Left lobe of liver (tissue), 2 donors: ENCODE results near the gene STK38. TPM values are rescaled to one million over a fixed set of nuclear protein-coding genes. Genes with fewer than 3 reads are reported as not detected.
"Not testable (repeated sequence)": the region's sequence is repeated elsewhere in the genome, so short reads cannot be mapped to it uniquely, and the experiment has no call there.

Source experiments
- ATAC-seq: fragments of 200-7000 bp; cut with Tn5 transposase; one replicate; pipeline ENCODE4 v1.9.1; 2020; ENCODE audit warnings: mild to moderate bottlenecking, moderate library complexity
- DNase-seq: peaks from one replicate; pipeline ENCODE4 v3.0.0-alpha.2; 2020; ENCODE audit warnings: low spot score
- total RNA-seq: library from RNA; stranded (reverse); gene quantifications from one replicate; pipeline ENCODE4 v1.2.1, GENCODE V29; 2021
- donor health status: DM: no; HTN: no; CAD: no; lungs with moderate emphysema.
- donor health status: DM: no; HTN: yes; CAD: no.

STK38 gene
- 13.5 TPM for total RNA-seq

DNA sequence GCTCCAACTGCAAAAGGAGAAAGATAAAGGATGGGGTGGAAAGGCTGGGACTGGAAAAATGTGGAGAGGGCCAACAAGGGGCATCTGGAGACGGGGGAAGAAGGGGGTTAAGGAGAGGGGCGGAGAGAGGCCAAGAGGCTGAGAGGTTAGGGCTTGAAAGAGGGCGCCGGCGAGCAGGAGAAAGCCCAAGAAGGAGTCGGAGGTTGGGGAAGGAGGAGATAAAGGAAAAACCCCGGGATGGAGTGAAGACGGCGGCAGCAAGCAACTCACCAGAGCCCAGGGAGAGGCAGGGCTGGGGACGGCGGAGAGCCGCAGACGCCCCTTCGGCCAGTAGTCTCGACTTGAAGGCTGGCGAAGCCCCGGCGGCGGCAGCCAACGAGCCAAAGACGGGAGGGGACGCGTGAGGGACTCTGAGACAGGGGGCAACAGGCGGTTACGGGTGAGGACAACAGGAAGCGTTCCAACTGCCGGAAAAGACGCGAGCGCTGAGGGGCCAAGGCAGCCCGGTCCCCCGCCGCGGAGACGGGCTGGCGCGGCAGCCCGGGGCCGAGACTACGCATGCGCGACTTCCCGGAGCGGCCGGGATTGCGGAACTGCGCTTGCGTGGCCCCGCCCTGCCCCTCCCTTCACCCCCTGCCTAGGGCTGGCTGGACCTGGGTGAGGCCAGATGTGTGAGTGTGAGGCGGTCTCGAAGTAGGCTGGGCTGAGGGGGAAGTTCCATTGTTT is at the start of gene STK38:
Gene STK38, minus strand, starts transcription at position 560 of the 726 bp plus-strand sequence. CDS start 7,277 bp downstream, outside the sequence.
- ATAC-seq, result peak; percentile 95
- DNase-seq, result peak; percentile 94

DNA sequence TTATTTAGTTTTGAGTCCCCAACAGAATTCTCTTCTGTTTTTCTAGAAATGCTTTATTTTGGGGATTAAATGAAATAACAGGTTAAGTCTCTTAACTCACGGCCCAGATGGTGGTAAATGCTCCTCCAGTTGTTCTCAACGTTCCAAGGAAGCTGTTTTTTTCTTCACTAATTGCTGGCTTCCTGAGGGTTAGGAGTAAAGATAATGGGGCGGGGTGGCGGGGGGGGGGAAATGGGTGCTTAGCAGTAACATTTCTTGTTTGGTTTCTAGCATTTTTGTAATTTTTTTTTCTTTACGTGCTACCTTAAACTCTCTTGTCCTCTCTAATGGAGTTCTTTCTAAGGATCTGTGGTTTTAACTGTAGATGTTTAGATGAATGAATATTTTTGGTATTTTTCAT is 49.1 kb upstream of the STK38 start:
- DNase-seq, result no peak
- ATAC-seq, result no peak

DNA sequence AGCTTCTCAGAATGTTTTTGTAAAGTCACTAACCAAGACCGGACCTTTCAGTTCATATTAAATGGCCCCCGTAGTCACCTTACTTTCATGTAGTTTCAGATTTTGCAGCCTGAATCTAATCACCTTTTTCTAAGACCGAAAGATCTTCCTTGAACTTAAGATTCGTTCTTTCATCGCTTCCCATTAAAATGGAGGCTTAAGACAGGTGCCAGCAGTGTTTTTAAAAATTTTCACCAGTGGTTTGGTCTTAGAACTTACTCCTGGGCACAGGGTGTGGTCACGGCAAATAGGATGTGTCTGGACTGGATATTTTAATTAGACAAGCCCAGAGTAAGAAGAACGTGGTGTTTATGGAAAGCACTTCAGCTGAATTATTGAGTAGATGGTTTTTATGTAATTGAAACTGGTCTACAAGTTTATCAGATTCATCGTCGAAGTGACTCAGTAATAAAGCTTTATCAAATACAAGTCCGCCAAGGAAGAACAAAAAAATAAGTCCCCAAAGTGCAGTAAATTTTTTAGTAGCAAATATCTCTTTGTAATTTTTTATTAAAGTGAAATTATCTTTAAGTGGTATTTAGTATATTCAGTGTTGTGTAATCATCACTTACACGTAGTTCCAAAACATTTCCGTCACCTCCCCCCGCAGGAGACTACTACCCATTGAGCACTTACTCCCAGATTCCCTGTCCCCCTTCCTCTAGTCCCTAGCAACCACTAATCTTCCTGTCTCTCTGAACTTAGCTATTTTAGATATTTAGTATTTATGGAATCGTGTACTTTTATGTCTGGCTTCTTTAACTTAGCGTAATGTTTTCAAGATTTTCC is 47.8 kb upstream of the STK38 start:
- no peak for ATAC-seq
- DNase-seq, result peak; percentile 49

DNA sequence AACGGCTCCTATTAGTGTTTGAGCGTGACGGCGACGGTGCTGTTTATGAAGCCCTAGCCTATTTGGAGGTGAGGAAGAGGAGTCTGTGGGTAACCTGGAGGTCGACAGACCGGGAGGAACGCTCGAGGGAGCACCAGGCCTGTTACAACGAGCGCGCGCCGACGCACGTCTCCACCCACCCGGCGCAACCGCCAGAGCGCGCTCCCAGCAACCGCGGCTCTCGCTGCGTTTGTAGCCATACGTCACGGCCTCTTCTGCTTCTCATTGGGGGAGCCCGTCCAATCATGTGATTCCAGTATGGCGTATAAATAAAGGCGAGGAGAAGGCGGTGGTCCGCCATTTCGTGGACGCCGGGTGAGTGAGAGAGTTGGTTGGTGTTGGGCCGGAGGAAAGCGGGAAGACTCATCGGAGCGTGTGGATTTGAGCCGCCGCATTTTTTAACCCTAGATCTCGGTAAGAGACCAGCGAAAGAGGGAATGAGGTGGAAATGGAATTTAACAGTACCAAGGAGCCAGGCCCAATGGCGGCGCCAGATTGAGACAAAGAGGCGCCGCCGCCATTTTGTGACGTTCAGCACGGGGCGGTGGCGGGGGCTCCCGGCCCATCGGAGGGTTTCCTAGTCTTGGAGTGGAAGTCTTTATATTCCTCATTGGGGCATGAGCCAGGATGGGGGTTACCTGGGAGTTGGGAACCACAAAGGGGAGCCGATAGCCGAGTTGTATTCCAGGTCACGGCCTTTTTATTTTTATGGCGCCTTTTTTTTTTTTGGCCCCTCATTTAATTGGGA is 46.9 kb upstream of the STK38 start, which contains the start of gene SRSF3:
Gene SRSF3, plus strand, starts transcription at position 334 of the 787 bp plus-strand sequence. CDS start 2,401 bp downstream, outside the sequence.
- DNase-seq (peak; percentile 98), ATAC-seq (peak; percentile 97)

DNA sequence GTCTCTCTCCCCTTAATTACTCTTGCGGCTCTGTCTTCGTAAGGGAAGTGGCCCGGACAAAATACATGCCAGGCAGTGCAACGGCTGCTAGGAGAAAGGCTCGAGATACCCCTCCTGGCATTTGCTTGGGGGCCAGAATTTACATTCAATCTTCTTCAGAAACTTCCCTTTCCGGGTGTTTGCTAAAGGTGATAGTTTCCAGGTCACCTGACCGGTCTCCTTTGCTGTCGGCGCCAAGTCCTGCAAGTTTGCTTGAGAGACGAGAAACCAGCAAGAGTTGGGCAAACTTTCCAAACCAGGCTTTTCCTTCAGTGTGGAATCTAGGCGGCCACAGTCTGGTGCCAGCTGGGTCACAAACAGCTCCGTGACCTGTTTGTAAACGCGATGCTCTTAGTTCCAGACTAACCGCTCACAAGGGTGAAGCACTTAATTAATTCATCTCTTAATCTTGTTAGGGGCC is 46.3 kb upstream of the STK38 start:
- no peak for DNase-seq
- ATAC-seq, result peak; percentile 52

DNA sequence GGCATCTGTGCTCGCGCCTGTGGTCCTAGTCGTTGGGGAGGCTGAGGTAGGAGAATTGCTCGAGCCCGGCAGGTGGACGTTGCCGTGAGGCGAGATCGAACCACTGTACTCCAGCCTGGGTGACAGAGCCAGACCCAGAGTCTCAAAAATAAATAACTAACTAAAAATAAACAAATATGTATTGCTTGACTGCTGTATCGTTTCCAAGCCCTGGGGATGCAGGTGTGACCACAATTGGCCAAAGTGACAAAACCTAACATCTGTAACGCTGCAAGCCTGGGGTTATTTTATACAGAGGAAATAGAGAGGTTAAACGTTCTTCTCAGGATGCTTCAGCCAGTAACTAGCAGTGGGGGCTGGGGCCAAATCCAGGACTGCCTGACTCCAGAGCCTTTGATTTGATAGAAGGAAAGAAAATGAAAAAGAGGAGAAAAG is 45.0 kb upstream of the STK38 start:
- ATAC-seq (no peak), DNase-seq (peak; percentile 24)

DNA sequence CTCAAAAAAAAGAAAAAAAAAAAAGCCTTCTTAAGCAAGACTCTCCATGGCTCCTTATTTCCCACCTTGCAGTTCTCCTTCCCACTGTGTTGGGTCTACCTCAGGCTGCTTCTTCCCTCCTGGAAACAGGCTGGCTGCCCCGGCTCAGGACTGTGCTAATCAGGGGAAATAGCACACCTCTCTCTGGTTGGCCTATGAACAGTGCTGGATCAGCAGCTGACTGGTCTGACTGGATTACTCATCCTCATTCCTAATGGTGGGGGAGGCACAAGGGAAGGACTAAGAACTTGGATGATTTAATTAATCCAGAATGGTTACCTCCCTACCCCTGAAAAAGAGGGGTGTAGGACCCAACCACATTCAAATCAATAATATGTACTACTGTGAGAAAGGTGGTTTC is 43.0 kb upstream of the STK38 start:
- ATAC-seq, result no peak
- peak; percentile 40 for DNase-seq

DNA sequence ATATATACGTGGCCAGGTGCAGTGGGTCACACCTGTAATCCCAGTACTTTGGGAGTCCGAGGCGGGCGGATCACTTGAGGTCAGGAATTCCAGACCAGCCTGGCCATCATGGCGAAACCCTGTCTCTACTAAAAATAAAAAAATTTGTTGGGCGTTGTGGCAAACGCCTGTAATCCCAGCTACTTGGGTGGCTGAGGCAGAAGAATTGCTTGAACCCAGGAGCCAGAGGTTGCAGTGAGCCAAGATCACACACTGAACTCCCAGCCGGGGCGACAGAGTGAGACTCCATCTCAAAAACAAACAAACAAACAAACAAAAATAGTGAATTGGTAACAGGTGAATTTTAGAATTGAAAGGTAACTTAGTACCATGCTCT is 41.7 kb upstream of the STK38 start:
- not testable (repeated sequence) for ATAC-seq
- DNase-seq, result peak; percentile 8

DNA sequence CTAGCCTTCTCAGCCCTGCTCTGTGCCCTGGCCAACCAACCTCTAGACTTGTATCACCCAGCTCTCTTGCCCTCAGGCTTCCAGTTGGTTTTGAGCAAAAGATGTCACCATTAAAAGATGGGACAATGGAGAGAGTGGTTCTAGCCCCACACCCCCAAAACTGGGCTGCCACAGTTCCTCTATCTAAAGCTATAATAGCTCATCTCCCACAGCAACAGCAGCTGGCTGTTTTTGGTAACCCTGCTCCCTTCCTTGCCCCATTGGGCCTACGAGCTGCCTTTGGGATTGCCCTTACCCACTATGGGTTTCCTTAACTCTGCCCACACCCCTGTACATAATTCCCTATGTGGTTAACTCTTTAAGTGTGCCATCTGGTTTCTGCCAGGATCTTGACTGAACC is 39.3 kb upstream of the STK38 start:
- DNase-seq, result peak; percentile 16
- no peak for ATAC-seq

DNA sequence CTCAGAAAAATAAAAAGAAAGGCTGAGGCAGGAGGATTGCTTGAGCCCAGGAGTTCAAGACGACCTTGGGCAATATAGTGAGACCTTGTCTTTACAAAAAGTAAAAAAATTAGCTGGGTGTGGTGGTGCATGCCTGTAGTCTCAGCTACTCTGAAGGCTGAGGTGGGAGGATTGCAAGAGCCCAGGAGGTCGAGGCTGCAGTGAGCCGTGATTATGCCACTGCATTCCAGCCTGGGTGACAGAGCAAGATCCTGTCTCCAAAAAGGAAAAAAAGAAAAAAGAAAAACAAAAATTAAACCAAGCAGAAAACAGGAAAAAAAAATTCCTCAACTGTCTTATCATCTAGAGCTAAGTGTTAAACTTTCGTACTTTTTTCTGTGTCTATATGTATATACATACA is 34.4 kb upstream of the STK38 start:
- DNase-seq (no peak), ATAC-seq (no peak)

DNA sequence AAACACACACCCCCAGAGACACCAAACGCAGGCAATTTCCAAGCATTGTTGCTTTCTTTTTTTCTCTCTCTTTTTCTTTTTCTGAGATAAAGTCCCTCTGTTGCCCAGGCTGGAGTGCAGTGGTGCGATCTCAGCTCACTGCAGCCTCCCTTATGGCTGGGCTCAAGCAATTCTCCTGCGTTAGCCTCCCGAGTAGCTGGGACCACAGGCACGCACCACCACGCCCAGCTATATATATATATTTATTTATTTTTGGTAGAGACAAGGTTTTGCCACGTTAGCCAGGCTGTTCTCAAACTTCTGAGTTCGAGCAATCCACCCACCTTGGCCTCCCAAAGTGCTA is 32.9 kb upstream of the STK38 start:
- ATAC-seq (no peak), DNase-seq (no peak)

DNA sequence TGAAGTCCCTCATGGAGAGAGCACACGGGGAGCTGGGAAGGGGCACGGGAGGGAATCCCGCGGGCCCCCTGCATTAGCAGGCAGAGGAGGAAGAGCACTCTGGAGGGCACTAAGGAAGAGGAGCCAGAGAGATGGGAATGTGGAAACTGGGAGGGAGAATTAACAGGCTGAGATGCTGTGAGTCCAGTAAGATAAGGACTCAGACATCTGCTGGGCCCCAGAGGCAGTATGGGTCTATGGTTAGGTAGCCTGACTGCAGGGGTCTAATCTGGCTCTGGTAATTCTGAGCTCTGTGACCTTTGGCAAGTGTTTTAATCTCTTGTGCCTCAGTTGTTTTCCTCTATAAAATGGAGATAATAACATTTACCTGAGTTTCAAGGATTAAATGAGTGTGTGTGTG is 31.2 kb upstream of the STK38 start:
- no peak for ATAC-seq
- no peak for DNase-seq

DNA sequence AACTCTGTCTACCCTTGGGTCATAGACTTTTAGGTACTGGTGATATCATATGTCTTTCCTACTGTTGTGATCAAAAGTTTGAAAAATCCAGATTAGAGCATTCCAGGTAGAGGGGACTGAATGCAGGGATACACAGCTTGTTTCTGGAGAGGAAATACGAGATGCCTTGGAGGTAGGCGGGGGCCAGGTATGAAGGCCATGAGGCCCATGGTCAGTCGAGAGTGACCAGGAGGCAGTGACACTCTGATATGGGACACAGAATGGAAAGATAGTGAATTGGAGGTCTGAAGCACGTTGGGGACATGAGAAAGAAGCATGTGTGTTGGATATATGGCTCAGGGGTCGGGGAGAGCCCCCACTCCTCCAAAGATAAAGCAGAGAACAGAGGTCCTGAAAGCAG is 30.8 kb upstream of the STK38 start:
- DNase-seq (no peak), ATAC-seq (no peak)

DNA sequence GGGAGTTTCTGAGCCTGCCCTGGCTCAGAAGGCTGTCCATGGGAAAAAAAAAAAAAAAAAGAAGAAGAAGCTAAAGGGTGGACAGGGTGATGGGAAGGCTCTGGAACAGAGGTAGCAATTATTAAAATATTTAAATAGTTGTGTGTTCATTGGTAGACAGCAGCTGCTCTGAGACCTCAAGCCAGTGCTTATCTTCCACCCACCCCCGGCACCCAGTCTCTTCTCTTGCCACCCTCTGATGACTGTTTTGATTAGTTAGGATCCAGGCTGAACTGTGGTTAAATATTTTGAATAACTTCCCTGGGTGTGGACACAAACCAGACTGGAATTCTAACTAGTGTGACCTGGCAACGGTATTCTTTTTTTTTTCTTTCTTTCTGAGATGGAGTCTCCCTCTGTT is 30.0 kb upstream of the STK38 start:
- DNase-seq (no peak), ATAC-seq (no peak)

DNA sequence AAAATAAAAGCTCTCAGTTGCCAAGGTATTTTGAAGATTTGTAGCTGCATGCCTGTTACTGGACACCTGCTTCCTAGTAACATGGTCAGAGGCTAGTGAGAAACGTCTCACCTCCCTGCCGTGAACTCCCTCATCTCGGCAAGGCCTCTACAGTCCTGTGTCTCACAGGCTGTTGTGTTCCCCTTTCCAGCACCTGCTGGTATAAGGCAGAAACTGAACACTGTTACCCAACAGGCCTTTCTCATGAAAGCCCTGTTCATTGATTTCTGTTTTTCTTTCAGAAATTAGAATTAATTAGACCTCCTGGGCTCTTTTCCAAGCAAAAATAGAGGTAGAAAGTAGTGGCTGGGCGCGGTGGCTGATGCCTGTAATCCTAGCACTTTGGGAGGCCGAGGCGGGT is 29.3 kb upstream of the STK38 start:
- DNase-seq (no peak), ATAC-seq (no peak)

DNA sequence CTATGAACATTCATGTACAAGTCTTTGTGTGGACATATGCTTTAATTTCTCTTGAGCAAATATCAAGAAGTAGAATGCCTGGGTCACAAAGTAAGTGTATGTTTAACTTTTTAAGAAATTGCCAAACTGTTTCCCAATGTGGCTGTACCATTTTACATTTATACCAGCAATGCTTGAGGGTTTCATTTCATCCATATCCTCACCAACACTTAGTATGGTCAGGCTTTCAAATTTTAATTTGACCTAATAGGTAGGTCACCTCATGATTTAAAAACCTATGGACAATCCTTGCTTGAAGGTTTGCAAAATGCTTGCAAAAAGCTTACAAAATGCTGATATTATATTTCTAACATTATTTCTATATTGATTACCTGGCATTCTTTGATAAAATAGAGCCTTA is 27.4 kb upstream of the STK38 start:
- DNase-seq (no peak), ATAC-seq (no peak)

DNA sequence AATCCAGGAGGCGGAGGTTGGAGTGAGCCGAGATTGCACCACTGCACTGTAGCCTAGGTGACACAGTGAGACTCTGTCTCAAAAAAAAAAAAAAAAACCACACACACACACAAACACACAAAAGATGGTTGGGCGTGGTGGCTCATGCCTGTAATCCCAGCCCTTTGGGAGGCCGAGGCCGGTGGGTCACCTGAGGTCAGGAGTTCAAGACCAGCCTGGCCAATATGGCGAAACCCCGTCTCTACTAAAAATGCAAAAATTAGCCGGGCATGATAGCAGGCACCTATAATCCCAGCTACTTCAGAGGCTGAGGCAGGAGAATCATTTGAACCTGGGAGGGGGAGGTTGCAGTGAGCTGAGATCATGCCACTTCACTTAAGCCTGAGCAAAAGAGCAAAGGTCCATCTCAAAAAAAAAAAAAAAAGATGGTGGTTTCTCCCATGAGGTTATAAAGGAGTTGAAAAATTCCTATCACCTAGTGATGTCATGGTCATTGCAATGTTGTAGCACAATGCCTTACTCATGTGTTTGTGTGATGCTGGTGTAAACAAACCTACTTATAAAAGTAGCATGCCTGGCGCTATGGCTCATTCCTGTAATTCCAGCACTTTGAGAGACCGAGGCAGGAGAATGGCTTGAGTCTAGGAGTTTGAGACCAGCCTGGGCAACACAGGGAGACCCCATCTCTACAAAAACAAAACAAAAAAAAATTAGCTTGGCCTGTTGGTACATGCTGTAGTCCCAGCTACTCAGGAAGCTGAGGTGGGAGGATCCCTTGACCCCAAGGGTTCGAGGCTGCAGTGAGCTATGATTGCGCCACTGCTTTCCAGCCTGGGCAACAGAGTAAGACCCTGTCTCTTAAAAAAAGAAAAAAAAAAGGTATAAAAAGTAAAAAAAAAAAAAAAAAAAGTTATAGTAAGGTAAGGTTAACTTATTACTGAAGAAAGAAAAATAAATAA is 25.4 kb upstream of the STK38 start:
- not testable (repeated sequence) for DNase-seq

DNA sequence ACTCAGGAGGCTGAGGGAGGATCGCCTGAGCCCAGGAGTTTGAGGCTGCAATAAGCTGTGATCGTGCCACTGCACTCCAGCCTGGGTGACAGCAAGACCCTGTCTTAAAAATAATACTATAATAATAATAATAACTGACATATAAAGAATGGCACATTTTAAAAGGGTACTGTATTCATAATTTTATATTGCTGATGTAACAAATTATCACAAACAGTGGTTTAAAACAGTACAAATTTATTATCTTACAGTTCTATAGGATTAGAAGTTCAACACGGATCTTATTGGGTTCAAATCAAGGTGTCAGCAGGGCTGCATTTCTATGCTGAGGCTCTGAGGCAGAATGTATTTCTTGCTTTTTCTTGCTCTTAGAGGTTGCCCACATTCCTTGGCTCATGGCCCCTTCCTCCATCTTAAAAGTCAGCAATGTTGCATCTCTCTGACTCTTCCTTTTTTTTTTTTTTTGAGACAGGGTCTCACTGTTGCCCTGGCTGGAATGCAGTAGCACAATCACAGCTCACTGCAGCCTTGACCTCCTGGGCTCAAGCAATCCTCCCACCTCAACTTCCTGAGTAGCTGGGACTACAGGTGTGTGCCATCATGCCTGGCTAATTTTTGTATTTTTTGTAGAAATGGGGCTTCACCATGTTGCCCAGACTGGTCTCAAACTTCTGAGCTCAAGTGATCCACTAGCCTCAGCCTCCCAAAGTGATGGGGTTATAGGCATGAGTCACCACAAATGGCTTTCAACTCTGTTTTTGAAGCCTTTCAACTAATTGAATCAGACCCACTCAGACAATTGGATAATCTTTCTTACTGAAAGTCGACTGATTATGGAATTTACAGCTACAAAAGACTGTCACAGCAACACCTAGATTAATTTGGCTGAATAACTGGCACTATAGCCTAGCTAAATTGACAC is 24.1 kb upstream of the STK38 start:
- ATAC-seq, result no peak
- no peak for DNase-seq

More for the DNA sequence above, 25.4 kb upstream of the STK38 start:
- ATAC-seq, result not testable (repeated sequence)

DNA sequence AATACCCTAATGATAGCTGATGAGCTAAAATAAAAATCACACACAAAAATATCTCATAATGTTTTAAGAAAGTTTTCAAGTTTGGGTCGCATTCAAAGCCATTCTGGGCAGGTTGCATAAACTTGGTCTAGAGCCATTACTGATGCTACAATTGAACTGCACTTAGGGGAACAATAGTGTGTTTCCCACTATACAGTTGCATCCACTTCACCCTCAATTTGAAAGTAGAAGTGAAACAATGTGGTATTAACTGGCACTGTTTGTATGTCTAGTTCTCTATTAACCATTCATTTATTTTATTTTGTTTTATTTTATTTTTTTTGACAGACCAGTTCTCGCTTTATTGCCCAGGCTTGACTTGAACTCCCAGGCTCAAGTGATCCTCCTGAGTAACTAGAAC is 23.0 kb upstream of the STK38 start:
- ATAC-seq (no peak), DNase-seq (no peak)
